ENCODE data around the gene PLAGL2. TPM values are rescaled to one million over a fixed set of nuclear protein-coding genes. Genes with fewer than 3 reads are reported as not detected.

PLAGL2 gene
- total and polyA plus RNA-seq, 2 of the 4 experiments (the other 2 are of a cell fraction): 2.9 to 7.7 TPM

DNA sequence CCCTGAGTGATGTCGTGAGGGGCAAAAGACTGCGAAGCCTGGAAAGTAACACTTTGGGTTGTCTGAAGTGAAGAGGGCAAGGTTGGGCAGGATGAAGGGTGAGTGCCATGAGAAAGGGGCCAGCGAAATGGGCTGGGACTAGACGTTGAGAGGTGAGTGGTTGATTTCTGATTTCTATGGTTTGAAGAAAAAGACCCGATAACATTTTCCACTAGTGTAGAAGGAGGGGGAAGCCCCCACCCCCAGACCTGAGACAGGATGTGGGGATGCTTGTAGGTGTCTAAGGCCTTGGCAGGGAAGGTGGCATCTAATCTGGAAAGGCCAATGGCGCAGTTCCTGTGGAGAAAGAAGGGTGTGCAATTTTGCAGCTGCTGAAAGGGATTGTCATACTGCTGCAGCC lies 44.6 kb upstream of the PLAGL2 start:
- H3K4me2 ChIP-seq (ENCODE audit: low read depth, low read length): no peak overlapping the region
- no peak overlapping the region for H4K8ac ChIP-seq (ENCODE audit: low read depth in 2 of 2, low read length in 2 of 2)
- ATAC-seq (ENCODE audit: low read depth) (no peak), DNase-seq (no peak)
- no peak overlapping the region for H3K18ac ChIP-seq (ENCODE audit: low read depth, low read length)
- H3K27me3 ChIP-seq (ENCODE audit: control insufficient read depth, insufficient read depth, low read length): peaks cover 3% of the 10 kb centered on the region; the same call in 1 of the 2 replicates
- no peaks in the 10 kb centered on the region for H3K36me3 ChIP-seq (ENCODE audit: control insufficient read depth, insufficient read depth, low read length)
- H3K4ac ChIP-seq (ENCODE audit: low read depth, low read length): no peak overlapping the region
- CTCF ChIA-PET: no interaction called here
- peaks cover 3% of the 10 kb centered on the region for H3K4me1 ChIP-seq (ENCODE audit: control insufficient read depth, insufficient read depth, low read length)
- no peak overlapping the region for H2AFZ ChIP-seq (replicated peaks; ENCODE audit: low read length, poor library complexity)
- TF ChIP-seq MXI1 (IDR thresholded peaks at IDR 0.05; ENCODE audit: borderline replicate concordance, low read depth, low read length) (no peak), MAZ (IDR thresholded peaks at IDR 0.05; ENCODE audit: borderline replicate concordance, low read depth, low read length) (no peak), CEBPB (IDR thresholded peaks at IDR 0.05; ENCODE audit: low read depth, low read length) (no peak), RAD21 (IDR thresholded peaks at IDR 0.05; ENCODE audit: low read length) (no peak), RCOR1 (IDR thresholded peaks at IDR 0.05; ENCODE audit: insufficient replicate concordance, low read length) (no peak), FOS (IDR thresholded peaks at IDR 0.05; ENCODE audit: low read depth, low read length) (no peak)
- no peak overlapping the region for H3K56ac ChIP-seq (ENCODE audit: extremely low read depth, insufficient read depth, low read length)
- H3K14ac ChIP-seq (replicated peaks; ENCODE audit: low read depth, low read length): no peak overlapping the region
- POLR2A ChIA-PET (ENCODE audit: unreplicated experiment): no interaction called here
- intact Hi-C loops (cut with micrococcal nuclease) (no loop called here), dilution Hi-C loops (cut with HindIII; ENCODE audit: low sequenced_read_pairs, unreplicated experiment) (no loop called here), in situ Hi-C loops (cut with MboI; ENCODE audit: low sequenced_read_pairs) (no loop called here)
- peaks cover 3% of the 10 kb centered on the region; the same call in 1 of the 2 replicates for H3K9me3 ChIP-seq (ENCODE audit: control insufficient read depth, insufficient read depth, low read length)
- BruUV-seq (replicated peaks): no TSS peak
- no peak overlapping the region for H3K27ac ChIP-seq (ENCODE audit: insufficient read depth, low read length)
- no peak overlapping the region for H2BK120ac ChIP-seq (ENCODE audit: low read depth, low read length)
- H3K23ac ChIP-seq (ENCODE audit: low read depth, low read length): no peak overlapping the region
- no peaks in the 10 kb centered on the region for H3K79me1 ChIP-seq (ENCODE audit: low read depth in 1 of 2, low read length in 2 of 2)
- H3K4me3 ChIP-seq (ENCODE audit: insufficient read depth, low read depth, low read length): no peak overlapping the region
- H2BK5ac ChIP-seq (ENCODE audit: low read depth, low read length, poor library complexity, severe bottlenecking): no peak overlapping the region
- H2AK5ac ChIP-seq (ENCODE audit: low read depth, low read length): no peak overlapping the region
- H4K5ac ChIP-seq (ENCODE audit: low read depth, low read length): no peak overlapping the region
- H3K9ac ChIP-seq (ENCODE audit: low read depth, low read length): no peak overlapping the region
- no peak overlapping the region for H2BK15ac ChIP-seq (ENCODE audit: low read depth, low read length)
- H2BK20ac ChIP-seq (ENCODE audit: low read depth, low read length): no peak overlapping the region
- 100% methylated on average over 3 of the region's 6 CpGs; no CpG with 5 or more reads in 1 of the 2 experiments for WGBS, 2 experiments (ENCODE audit: extremely low coverage in 2 of 2, insufficient read length in 1 of 2)
- no peak overlapping the region for H2AK9ac ChIP-seq (replicated peaks; ENCODE audit: low read depth, low read length, poor library complexity)
- no peak overlapping the region for H4K91ac ChIP-seq (ENCODE audit: insufficient read depth, low read depth, low read length)
- H3K9me1 ChIP-seq (ENCODE audit: insufficient read depth, low read length): no peaks in the 10 kb centered on the region; the same call in 1 of the 2 replicates
- H4K20me1 ChIP-seq (ENCODE audit: insufficient read depth, low read length): no peaks in the 10 kb centered on the region

Measured in IMR-90 (cell line).